KMS-11 (cell line): ENCODE measurements around the gene CBR3.

Source experiments
- H2AFZ ChIP-seq: fragments of 200-600 bp; sonication (generic); 2 replicates; pipeline ENCODE4 v1.6.1; 2016; ENCODE audit warnings: antibody characterized with exemption, mixed run types, low read depth
- H3K27ac ChIP-seq: fragments of 200-600 bp; sonication (generic); 2 replicates; pipeline ENCODE4 v1.6.1; 2016; ENCODE audit warnings: mild to moderate bottlenecking, mixed run types
- H3K27me3 ChIP-seq: fragments of 200-600 bp; sonication (generic); 2 replicates; pipeline ENCODE4 v1.6.1; 2017; ENCODE audit warnings: mild to moderate bottlenecking, low read depth, mixed run types, moderate library complexity; ENCODE audit not compliant: insufficient read depth
- H3K36me3 ChIP-seq: fragments of 200-600 bp; sonication (generic); 2 replicates; pipeline ENCODE4 v1.6.1; 2017; ENCODE audit warnings: mild to moderate bottlenecking, mixed run types; ENCODE audit not compliant: insufficient read depth
- H3K4me1 ChIP-seq: fragments of 200-600 bp; sonication (generic); 2 replicates; pipeline ENCODE4 v1.6.1; 2016; ENCODE audit warnings: mild to moderate bottlenecking, low read depth, mixed run types; ENCODE audit not compliant: poor library complexity, severe bottlenecking
- H3K4me2 ChIP-seq: fragments of 200-600 bp; sonication (generic); 2 replicates; pipeline ENCODE4 v1.7.0; 2016; ENCODE audit warnings: mild to moderate bottlenecking, mixed run types
- H3K4me3 ChIP-seq: fragments of 200-600 bp; sonication (generic); IDR thresholded peaks from 2 replicates; pipeline ENCODE4 v1.6.1; 2017; ENCODE audit warnings: low read depth, low read length, mixed read lengths; ENCODE audit not compliant: insufficient read depth
- H3K79me2 ChIP-seq: fragments of 200-600 bp; sonication (generic); 2 replicates; pipeline ENCODE4 v1.6.1; 2016; ENCODE audit warnings: low read depth, mixed run types; ENCODE audit not compliant: insufficient read depth
- H3K9ac ChIP-seq: fragments of 200-600 bp; sonication (generic); 2 replicates; pipeline ENCODE4 v1.6.1; 2016; ENCODE audit warnings: mild to moderate bottlenecking, mixed run types
- H4K20me1 ChIP-seq: fragments of 200-600 bp; sonication (generic); 2 replicates; pipeline ENCODE4 v1.6.1; 2016; ENCODE audit warnings: mild to moderate bottlenecking, mixed run types; ENCODE audit not compliant: insufficient read depth
- TF ChIP-seq, protein P1 (sequence below): fragments of 200-600 bp; sonication (generic); conservative IDR thresholded peaks from 2 replicates; pipeline ENCODE4 v1.6.1; 2017; ENCODE audit warnings: low read depth, mild to moderate bottlenecking, antibody characterized with exemption, low read length, moderate library complexity, mixed read lengths

Gene CBR3

DNA sequence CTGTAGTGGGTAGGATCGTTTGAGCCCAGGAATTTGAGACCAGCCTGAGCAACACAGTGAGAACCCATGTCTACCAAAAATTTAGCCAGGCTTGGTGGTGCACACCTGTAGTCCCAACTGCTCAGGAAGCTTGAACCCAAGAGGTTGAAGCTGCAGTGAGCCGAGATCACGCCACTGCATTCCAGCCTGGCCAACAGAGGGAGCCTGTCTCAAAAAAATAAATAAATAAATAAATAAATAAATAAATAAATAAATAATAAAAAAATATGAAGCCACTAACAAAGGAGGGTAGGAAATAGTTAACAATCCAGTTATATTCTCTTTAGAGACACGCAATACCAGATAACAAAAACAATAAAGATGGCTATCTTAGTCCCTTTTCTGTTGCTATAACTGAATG is 11.9 kb upstream of the CBR3 start:
- Histone ChIP-seq H3K4me2 (no peak overlapping the region), H3K9ac (no peak overlapping the region), H3K4me3 (no peak overlapping the region), H3K79me2 (no peaks in the 10 kb centered on the region), H3K27me3 (no peaks in the 10 kb centered on the region), H3K36me3 (no peaks in the 10 kb centered on the region), H4K20me1 (no peaks in the 10 kb centered on the region), H3K27ac (no peak overlapping the region), H2AFZ (no peak overlapping the region), H3K4me1 (peaks cover 52% of the 10 kb centered on the region)
- TF ChIP-seq, protein P1, sequence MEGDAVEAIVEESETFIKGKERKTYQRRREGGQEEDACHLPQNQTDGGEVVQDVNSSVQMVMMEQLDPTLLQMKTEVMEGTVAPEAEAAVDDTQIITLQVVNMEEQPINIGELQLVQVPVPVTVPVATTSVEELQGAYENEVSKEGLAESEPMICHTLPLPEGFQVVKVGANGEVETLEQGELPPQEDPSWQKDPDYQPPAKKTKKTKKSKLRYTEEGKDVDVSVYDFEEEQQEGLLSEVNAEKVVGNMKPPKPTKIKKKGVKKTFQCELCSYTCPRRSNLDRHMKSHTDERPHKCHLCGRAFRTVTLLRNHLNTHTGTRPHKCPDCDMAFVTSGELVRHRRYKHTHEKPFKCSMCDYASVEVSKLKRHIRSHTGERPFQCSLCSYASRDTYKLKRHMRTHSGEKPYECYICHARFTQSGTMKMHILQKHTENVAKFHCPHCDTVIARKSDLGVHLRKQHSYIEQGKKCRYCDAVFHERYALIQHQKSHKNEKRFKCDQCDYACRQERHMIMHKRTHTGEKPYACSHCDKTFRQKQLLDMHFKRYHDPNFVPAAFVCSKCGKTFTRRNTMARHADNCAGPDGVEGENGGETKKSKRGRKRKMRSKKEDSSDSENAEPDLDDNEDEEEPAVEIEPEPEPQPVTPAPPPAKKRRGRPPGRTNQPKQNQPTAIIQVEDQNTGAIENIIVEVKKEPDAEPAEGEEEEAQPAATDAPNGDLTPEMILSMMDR = no peak

DNA sequence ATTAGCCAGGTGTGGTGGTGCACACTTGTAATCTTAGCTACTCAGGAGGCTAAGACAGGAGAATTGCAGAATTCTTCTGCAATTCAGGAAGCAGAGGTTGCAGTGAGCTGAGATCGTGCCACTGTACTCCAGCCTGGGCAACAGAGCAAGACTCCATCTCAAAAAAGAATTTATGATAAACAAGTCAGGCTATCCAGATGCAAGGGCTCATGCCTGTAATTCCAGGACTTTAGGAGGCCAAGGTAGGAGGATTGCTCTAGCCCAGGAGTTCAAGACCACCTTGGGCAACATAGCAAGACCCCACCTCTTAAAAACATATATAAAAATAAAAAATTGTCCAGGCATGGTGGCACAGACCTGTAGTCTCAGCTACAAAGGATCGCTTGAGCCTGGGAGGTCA is 10.5 kb upstream of the CBR3 start:
- Histone ChIP-seq H3K27me3 (no peaks in the 10 kb centered on the region), H3K4me3 (no peak overlapping the region), H3K27ac (no peak overlapping the region), H3K79me2 (no peaks in the 10 kb centered on the region), H3K4me2 (no peak overlapping the region), H3K9ac (no peak overlapping the region), H3K4me1 (peaks cover 46% of the 10 kb centered on the region), H2AFZ (no peak overlapping the region), H4K20me1 (no peaks in the 10 kb centered on the region), H3K36me3 (no peaks in the 10 kb centered on the region)
- TF ChIP-seq, protein P1 = no peak

DNA sequence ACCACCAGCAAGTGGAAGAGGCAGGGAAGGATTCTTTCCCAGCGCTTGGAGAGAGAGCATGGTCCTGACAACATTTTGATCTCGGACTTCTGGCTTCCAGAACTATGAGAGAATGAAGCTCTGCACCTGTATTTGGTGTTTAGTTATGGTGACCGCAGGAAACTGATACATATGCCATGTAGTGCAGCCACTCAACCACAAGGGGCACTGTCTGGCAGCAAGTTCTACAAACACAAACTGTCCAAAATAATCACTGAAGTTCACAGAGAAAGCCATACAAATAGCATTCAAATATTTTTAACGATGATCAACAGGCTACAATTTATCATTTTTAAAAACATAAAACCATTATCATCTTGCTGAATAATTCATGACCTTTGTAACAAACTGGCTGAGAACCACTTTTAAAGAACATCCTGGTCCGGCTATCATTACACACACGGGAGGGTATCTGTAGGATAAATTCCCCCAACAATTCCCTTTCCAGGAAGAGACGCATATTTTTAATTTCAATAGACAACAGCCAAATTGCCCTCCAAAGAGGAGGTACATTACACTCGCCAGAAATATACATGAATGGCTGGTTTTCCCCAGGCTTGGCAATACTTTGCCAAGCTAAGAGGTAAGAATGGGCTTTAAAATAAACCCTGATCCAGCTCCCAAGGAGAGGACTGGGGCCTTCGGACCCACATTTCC is 9.2 kb upstream of the CBR3 start:
- H3K4me1 ChIP-seq = peaks cover 37% of the 10 kb centered on the region
- no peak overlapping the region for H3K9ac ChIP-seq
- no peaks in the 10 kb centered on the region for H4K20me1 ChIP-seq
- no peak overlapping the region for H3K27ac ChIP-seq
- TF ChIP-seq, protein P1 = peak; percentile 95
- H3K36me3 ChIP-seq = no peaks in the 10 kb centered on the region
- no peak overlapping the region for H3K4me3 ChIP-seq
- H3K4me2 ChIP-seq = peak overlapping the region; percentile 7; the same call in 1 of the 2 replicates
- H3K27me3 ChIP-seq = no peaks in the 10 kb centered on the region
- H2AFZ ChIP-seq = peak overlapping the region; percentile 41; the same call in 1 of the 2 replicates
- H3K79me2 ChIP-seq = no peaks in the 10 kb centered on the region

DNA sequence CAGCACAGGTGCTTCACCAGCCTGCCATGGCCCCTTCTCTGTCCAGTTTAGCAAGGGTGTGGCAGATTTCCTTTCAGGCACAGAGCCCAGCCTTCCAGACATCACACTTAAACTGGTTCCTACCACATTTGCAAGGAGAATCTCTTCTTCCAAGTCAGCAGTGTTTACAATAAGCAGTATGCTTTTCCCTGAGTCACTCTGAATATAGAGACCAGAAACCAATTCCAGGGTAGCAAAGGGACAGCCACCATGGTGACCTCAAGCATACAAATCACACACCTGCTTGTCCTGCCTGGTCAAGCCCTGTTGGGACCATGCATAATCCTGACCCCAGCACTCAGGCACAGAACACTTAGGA is 8.7 kb upstream of the CBR3 start:
- TF ChIP-seq, protein P1 = no peak
- Histone ChIP-seq H3K79me2 (no peaks in the 10 kb centered on the region), H3K36me3 (no peaks in the 10 kb centered on the region), H3K4me2 (no peak overlapping the region), H2AFZ (no peak overlapping the region), H3K4me1 (peaks cover 36% of the 10 kb centered on the region), H3K4me3 (no peak overlapping the region), H3K27me3 (no peaks in the 10 kb centered on the region), H3K27ac (no peak overlapping the region), H4K20me1 (no peaks in the 10 kb centered on the region), H3K9ac (no peak overlapping the region)
